ENCODE results near the gene FBXO7. TPM values are rescaled to one million over a fixed set of nuclear protein-coding genes. Genes with fewer than 3 reads are reported as not detected.
A peak's percentile ranks its signal among the peaks of the same experiment; 100 is the strongest.

FBXO7 gene
- total RNA-seq, 4 donors from 2014 or later, result 197 to 321 (median 253) TPM

DNA sequence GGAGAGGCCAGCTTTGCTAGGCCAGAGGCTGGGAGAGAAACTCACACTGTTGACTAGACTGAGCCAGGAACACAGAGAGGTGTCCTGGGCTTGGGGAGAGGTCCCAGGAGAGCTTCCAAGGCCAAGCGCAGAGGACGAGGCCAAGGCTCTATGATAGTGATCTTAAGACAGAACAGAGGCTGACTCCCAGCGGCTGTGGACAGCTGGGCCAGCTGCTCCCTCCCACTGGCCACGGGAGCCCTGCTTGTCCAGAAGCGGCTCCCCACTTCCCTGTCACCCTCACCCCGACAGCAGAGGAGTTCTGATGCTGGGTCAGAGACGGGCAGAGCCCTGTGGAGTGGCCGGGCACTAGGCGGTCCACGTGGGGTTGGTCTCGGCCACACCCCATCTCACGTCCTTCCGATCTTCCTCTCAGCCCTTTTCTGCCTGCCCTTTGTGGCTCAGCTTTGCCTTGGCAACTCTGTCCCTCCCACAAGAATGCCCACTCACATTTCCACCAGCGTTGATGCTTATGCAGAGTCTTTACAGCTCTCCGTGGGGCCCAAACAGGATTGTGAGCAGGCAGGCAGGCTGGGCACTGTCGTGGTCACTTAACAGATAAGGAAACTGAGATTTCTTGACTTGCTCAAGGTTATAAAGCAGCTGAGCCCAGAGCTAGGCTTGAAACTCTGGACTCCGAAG, 68.2 kb downstream of the FBXO7 start:
- Histone ChIP-seq H3K4me1 (peaks cover 0 to 5% of the 10 kb centered on the region in 2 donors), H3K36me3 (no peaks in the 10 kb centered on the region), H3K27ac (peak overlapping the region in 1 of 3 donors; percentile 24), H3K4me3 (replicated peaks in 1 of 3) (no peak overlapping the region), H3K9me3 (no peaks in the 10 kb centered on the region), H3K27me3 (no peaks in the 10 kb centered on the region)
- 77 to 81% methylated on average over 15 to 17 of the region's 17 CpGs for WGBS, 2 donors
- DNase-seq, result no peak
- TF ChIP-seq, protein P1, sequence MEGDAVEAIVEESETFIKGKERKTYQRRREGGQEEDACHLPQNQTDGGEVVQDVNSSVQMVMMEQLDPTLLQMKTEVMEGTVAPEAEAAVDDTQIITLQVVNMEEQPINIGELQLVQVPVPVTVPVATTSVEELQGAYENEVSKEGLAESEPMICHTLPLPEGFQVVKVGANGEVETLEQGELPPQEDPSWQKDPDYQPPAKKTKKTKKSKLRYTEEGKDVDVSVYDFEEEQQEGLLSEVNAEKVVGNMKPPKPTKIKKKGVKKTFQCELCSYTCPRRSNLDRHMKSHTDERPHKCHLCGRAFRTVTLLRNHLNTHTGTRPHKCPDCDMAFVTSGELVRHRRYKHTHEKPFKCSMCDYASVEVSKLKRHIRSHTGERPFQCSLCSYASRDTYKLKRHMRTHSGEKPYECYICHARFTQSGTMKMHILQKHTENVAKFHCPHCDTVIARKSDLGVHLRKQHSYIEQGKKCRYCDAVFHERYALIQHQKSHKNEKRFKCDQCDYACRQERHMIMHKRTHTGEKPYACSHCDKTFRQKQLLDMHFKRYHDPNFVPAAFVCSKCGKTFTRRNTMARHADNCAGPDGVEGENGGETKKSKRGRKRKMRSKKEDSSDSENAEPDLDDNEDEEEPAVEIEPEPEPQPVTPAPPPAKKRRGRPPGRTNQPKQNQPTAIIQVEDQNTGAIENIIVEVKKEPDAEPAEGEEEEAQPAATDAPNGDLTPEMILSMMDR (IDR thresholded peaks at IDR 0.05), result no peak
- intact Hi-C loops (cut with DNase I), result no loop called here

DNA sequence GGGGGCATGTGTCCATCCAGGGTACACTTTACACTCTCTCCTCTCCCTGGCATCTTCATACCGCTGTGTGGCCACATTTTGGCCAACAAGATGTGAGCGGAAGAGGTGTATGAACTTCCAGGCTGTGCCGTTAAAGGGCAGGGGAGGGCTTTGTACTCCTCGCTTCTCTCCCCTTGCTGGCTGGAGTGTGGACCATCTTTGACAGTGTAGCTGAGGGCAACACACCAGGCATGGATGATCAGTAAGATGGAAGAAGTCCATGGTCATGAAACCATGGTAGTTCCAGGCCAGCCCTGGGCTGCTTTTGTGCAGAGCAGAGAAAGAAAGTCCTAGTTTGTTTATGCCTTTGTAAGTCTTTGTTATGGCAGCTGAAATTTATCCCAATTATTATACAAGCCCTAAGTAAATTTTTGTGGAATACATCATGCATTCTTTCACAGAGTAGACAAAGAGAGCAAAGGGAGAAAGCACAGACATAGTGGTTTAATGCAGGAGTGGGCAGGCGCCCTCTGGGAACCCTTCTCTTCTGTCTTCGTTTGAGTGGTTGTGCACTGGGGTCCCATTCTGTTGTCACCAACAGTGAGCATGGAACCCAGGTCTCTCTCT, 70.4 kb downstream of the FBXO7 start:
- H3K4me3 ChIP-seq (replicated peaks in 1 of 3), result no peak overlapping the region
- no peaks in the 10 kb centered on the region for H3K36me3 ChIP-seq
- no peaks in the 10 kb centered on the region for H3K27me3 ChIP-seq
- 92 to 94% methylated on average over 6 of the region's 6 CpGs for whole genome bisulfite sequencing, 2 donors
- H3K9me3 ChIP-seq, result no peaks in the 10 kb centered on the region
- DNase-seq, result no peak
- no peak for TF ChIP-seq POLR2A (IDR thresholded peaks at IDR 0.05)
- TF ChIP-seq, protein P1 (IDR thresholded peaks at IDR 0.05), result no peak
- H3K4me1 ChIP-seq, result peaks cover 0 to 5% of the 10 kb centered on the region in 2 donors
- no peak overlapping the region for H3K27ac ChIP-seq
- intact Hi-C loops (cut with DNase I), result no loop called here

DNA sequence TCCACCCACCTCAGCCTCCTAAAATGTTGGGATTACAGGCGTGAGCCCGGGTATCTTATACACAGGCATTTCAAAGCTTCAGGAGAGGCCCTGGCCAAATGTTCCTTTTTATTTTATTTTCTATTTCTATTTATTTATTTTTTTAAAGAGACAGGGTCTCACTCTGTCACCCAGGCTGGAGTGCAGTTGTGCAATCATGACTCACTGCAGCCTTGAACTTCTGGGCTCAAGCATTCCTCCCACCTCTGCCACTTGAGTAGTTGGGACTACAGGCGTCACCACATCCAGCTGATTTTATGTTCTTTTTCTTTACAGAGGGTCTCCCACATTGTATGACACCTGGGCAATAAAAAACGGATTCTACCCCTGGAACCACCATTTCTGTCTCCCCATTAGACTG, 71.2 kb downstream of the FBXO7 start:
- no peak overlapping the region for H3K27ac ChIP-seq
- intact Hi-C loops (cut with DNase I), result no loop called here
- H3K36me3 ChIP-seq, result no peaks in the 10 kb centered on the region
- TF ChIP-seq, protein P1 (IDR thresholded peaks at IDR 0.05), result no peak
- TF ChIP-seq POLR2A (IDR thresholded peaks at IDR 0.05), result no peak
- WGBS, 2 donors, result 79 to 85% methylated on average over 4 of the region's 4 CpGs
- no peak overlapping the region for H3K4me3 ChIP-seq (replicated peaks in 1 of 3)
- peaks cover 0 to 5% of the 10 kb centered on the region in 2 donors for H3K4me1 ChIP-seq
- DNase-seq, result no peak
- no peaks in the 10 kb centered on the region for H3K9me3 ChIP-seq
- no peaks in the 10 kb centered on the region for H3K27me3 ChIP-seq

DNA sequence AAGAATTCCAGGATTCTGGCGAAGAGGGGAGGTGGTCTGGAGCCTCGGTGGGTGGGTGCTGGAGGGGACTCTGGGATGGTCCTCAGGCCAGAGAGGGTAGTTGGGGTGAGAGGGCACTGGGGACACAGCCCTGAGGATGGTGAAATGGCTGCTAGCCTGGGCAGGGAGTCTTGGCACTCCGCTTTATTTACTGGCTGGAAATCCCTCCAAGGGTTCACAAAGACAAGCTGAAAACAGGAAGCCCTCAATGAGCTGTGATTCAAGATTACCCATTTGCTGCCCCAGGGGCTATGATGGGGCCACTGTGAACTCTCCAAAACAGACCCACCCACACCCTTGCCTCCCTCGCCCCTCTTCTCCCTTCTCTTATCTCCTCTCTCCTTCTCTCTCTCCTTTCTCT, 71.9 kb downstream of the FBXO7 start:
- no peak overlapping the region for H3K4me3 ChIP-seq (replicated peaks in 1 of 3)
- no peaks in the 10 kb centered on the region for H3K36me3 ChIP-seq
- no peak overlapping the region for H3K27ac ChIP-seq
- H3K9me3 ChIP-seq, result no peaks in the 10 kb centered on the region
- H3K27me3 ChIP-seq, result no peaks in the 10 kb centered on the region
- 69% methylated on average over 4 of the region's 4 CpGs for WGBS, 2 donors
- DNase-seq, result no peak
- intact Hi-C loops (cut with DNase I), result no loop called here
- no peak for TF ChIP-seq POLR2A (IDR thresholded peaks at IDR 0.05)
- TF ChIP-seq, protein P1 (IDR thresholded peaks at IDR 0.05), result no peak
- peaks cover 0 to 5% of the 10 kb centered on the region in 2 donors for H3K4me1 ChIP-seq

DNA sequence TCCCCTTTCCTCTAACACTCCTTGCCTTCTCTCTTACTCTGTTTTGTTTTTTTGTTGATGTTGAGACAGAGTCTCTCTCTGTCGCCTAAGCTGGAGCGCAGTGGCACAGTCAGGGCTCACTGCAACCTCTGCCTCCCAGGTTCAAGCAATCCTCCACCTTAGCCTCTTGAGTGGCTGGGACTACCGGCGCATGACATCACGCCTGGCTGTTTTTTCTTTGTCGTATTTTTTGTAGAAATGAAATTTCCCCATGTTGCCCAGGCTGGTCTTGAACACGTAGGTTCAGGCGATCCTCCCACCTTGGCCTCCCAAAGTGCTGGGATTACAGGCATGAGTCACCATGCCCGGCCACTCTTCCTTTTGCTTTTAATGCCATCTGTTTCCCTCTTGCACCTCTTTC, 72.3 kb downstream of the FBXO7 start:
- no peak for DNase-seq
- Histone ChIP-seq H3K4me1 (peaks cover 0 to 3% of the 10 kb centered on the region in 2 donors), H3K27ac (no peak overlapping the region), H3K9me3 (no peaks in the 10 kb centered on the region), H3K27me3 (no peaks in the 10 kb centered on the region), H3K36me3 (no peaks in the 10 kb centered on the region), H3K4me3 (replicated peaks in 1 of 3) (no peak overlapping the region)
- intact Hi-C loops (cut with DNase I), result no loop called here
- TF ChIP-seq, protein P1 (IDR thresholded peaks at IDR 0.05), result no peak
- no peak for TF ChIP-seq POLR2A (IDR thresholded peaks at IDR 0.05)
- 80 to 84% methylated on average over 8 to 9 of the region's 9 CpGs for WGBS, 2 donors

Data from thyroid gland (tissue), 4 donors.